HepG2 (cell line): ENCODE measurements around the gene PBOV1. TPM values are rescaled to one million over a fixed set of nuclear protein-coding genes. Genes with fewer than 3 reads are reported as not detected.

Experiments used
- ATAC-seq: fragments of 200-7000 bp; cut with Tn5 transposase; 3 replicates; pipeline ENCODE4 v1.9.1; 2020; ENCODE audit warnings: mild to moderate bottlenecking, moderate library complexity
- BruUV-seq: library from RNA; stranded (reverse); fragments of 400-500 nt; replicated peaks from 2 replicates; lab custom pipeline; 2021; lab: Mats Ljungman, UMichigan
- CTCF ChIA-PET: fragments of 300-600 bp; formaldehyde crosslinking; extraction: SDS; loops from one replicate; lab custom pipeline; 2021; ENCODE audit warnings: low total read pairs, inconsistent platforms, low intra/inter-chr PET ratio; lab: Yijun Ruan, JAX
- POLR2A ChIA-PET: fragments of 350-600 bp; sonication (Branson Sonifier 250); formaldehyde crosslinking; loops from one replicate; lab custom pipeline; 2020; ENCODE audit warnings: antibody characterized with exemption, inconsistent platforms; lab: Yijun Ruan, JAX
- DNase-seq: peaks from one replicate; pipeline ENCODE4 v3.0.0-alpha.2; 2015; ENCODE audit warnings: low spot score
- FAIRE-seq: peaks from 3 replicates; lab custom pipeline; 2011; peaks lifted over from hg19 to GRCh38; lab: Jason Lieb, UNC
- H2AFZ ChIP-seq: one replicate; pipeline ENCODE4 v1.6.1; 2011; ENCODE audit warnings: low read length, inconsistent platforms
- H3K27ac ChIP-seq: fragments of 300-600 bp; 3 replicates; pipeline ENCODE4 v1.8.0; 2011; ENCODE audit warnings: mixed run types, mild to moderate bottlenecking, mixed read lengths, low read length, inconsistent platforms; ENCODE audit not compliant: insufficient read depth; ENCODE audit errors: extremely low read length
- H3K27me3 ChIP-seq, 2 experiments: fragments of 200-600 bp in 1 of 2; 2 replicates in 1 of 2; 3 replicates in 1 of 2; pipeline versions ENCODE4 v1.6.0 to v1.8.0; 2011; ENCODE audit warnings: low read length in 2 of 2, mild to moderate bottlenecking in 2 of 2, moderate library complexity in 2 of 2, inconsistent platforms in 1 of 2; ENCODE audit not compliant: insufficient read depth in 2 of 2, control insufficient read depth in 1 of 2
- H3K36me3 ChIP-seq, 2 experiments: fragments of 200-600 bp in 1 of 2; replicated peaks in 1 of 2; 2 replicates in 1 of 2; 3 replicates in 1 of 2; pipeline versions ENCODE4 v1.5.1 to v1.8.0; 2011; ENCODE audit warnings: low read length in 2 of 2, inconsistent platforms in 1 of 2; ENCODE audit not compliant: insufficient read depth in 2 of 2, control insufficient read depth in 1 of 2
- H3K4me1 ChIP-seq: 2 replicates; pipeline ENCODE4 v1.5.1; 2012; ENCODE audit warnings: low read length, inconsistent platforms; ENCODE audit not compliant: insufficient read depth
- H3K4me2 ChIP-seq: 2 replicates; pipeline ENCODE4 v1.6.0; 2011; ENCODE audit warnings: low read depth, low read length, inconsistent platforms
- H3K4me3 ChIP-seq, 3 experiments: fragments of 200-600 bp in 1 of 3; sonication (generic), shearing (Covaris generic) in 1 of 3; replicated peaks in 1 of 3; 2 replicates each; pipeline ENCODE4 v1.5.1; 2011 to 2016; ENCODE audit warnings: low read length in 3 of 3, inconsistent platforms in 2 of 3, low read depth in 2 of 3, mild to moderate bottlenecking in 2 of 3, control low read depth in 1 of 3, mixed read lengths in 1 of 3; ENCODE audit not compliant: insufficient read depth in 1 of 3
- H3K79me2 ChIP-seq: one replicate; pipeline ENCODE4 v1.6.1; 2011; ENCODE audit warnings: low read length, inconsistent platforms; ENCODE audit not compliant: insufficient read depth
- H3K9ac ChIP-seq: 2 replicates; pipeline ENCODE4 v1.6.0; 2011; ENCODE audit warnings: mild to moderate bottlenecking, low read depth, low read length, inconsistent platforms; ENCODE audit not compliant: insufficient read depth
- H3K9me3 ChIP-seq: 2 replicates; pipeline ENCODE4 v1.5.1; 2012; ENCODE audit warnings: mild to moderate bottlenecking, low read length
- H4K20me1 ChIP-seq: 2 replicates; pipeline ENCODE4 v1.6.0; 2011; ENCODE audit warnings: inconsistent platforms, mild to moderate bottlenecking, low read length, moderate library complexity; ENCODE audit not compliant: insufficient read depth
- CENPBD1 ChIP-seq: sonication (generic); formaldehyde crosslinking; IDR thresholded peaks from 2 replicates; pipeline ENCODE4 v1.8.0; 2022; ENCODE audit warnings: missing genetic modification reagents, low read depth, mild to moderate bottlenecking, borderline replicate concordance
- FOXA3 ChIP-seq: IDR thresholded peaks from 2 replicates; pipeline ENCODE4 v1.6.1; 2016; ENCODE audit warnings: missing genetic modification reagents, missing compliant biosample characterization
- HNF4A ChIP-seq: sonication (generic); formaldehyde crosslinking; IDR thresholded peaks from 2 replicates; pipeline ENCODE4 v1.4.0; 2020; ENCODE audit warnings: missing genetic modification reagents
- NRL ChIP-seq: sonication (generic); formaldehyde crosslinking; IDR thresholded peaks from 2 replicates; pipeline ENCODE4 v1.5.0; 2020; ENCODE audit warnings: missing genetic modification reagents, mild to moderate bottlenecking, moderate library complexity, borderline replicate concordance
- PCBP2 ChIP-seq: fragments of 200-400 bp; formaldehyde crosslinking; optimal IDR thresholded peaks from 2 replicates; pipeline ENCODE3; 2018; ENCODE audit warnings: low read length, low read depth; ENCODE audit not compliant: poor library complexity, severe bottlenecking
- PLRG1 ChIP-seq: fragments of 450-650 bp; conservative IDR thresholded peaks from 2 replicates; pipeline ENCODE4 v1.6.1; 2016
- REPIN1 ChIP-seq: sonication (generic); formaldehyde crosslinking; IDR thresholded peaks from 2 replicates; pipeline ENCODE4 v1.8.0; 2022; ENCODE audit warnings: missing genetic modification reagents, low read depth, mild to moderate bottlenecking, borderline replicate concordance
- SRF ChIP-seq: IDR thresholded peaks from 2 replicates; pipeline ENCODE4 v1.6.1; 2011; ENCODE audit warnings: mild to moderate bottlenecking, low read depth, low read length, moderate library complexity
- TRIM24 ChIP-seq: sonication (generic); formaldehyde crosslinking; IDR thresholded peaks from 2 replicates; pipeline ENCODE4 v1.8.0; 2022; ENCODE audit warnings: mild to moderate bottlenecking, missing genetic modification reagents
- ZNF138 ChIP-seq: sonication (generic); formaldehyde crosslinking; IDR thresholded peaks from 2 replicates; pipeline ENCODE4 v1.5.0; 2020; ENCODE audit warnings: mild to moderate bottlenecking, low read depth, missing genetic modification reagents
- ZNF256 ChIP-seq: sonication (generic); formaldehyde crosslinking; conservative IDR thresholded peaks from 2 replicates; pipeline ENCODE4 v1.4.0; 2020; ENCODE audit warnings: missing genetic modification reagents
- ZNF264 ChIP-seq: sonication (generic); formaldehyde crosslinking; IDR thresholded peaks from 2 replicates; pipeline ENCODE4 v1.4.0; 2020; ENCODE audit warnings: missing genetic modification reagents
- ZNF337 ChIP-seq: sonication (generic); formaldehyde crosslinking; IDR thresholded peaks from 2 replicates; pipeline ENCODE4 v1.5.1; 2020; ENCODE audit warnings: missing genetic modification reagents, low read depth, mild to moderate bottlenecking, borderline replicate concordance
- ZNF562 ChIP-seq: sonication (generic); formaldehyde crosslinking; IDR thresholded peaks from 2 replicates; pipeline ENCODE4 v1.8.0; 2022; ENCODE audit warnings: missing genetic modification reagents, borderline replicate concordance
- ZNF576 ChIP-seq: sonication (generic); formaldehyde crosslinking; IDR thresholded peaks from 2 replicates; pipeline ENCODE4 v1.4.0; 2020; ENCODE audit warnings: mild to moderate bottlenecking, missing genetic modification reagents
- ZNF614 ChIP-seq: IDR thresholded peaks from 2 replicates; pipeline ENCODE4 v1.6.1; 2018; ENCODE audit warnings: missing biosample characterization, missing genetic modification reagents, inconsistent platforms, borderline replicate concordance
- ZNF644 ChIP-seq: IDR thresholded peaks from 2 replicates; pipeline ENCODE4 v1.6.1; 2016; ENCODE audit warnings: low read depth
- ZNF737 ChIP-seq: sonication (generic); formaldehyde crosslinking; IDR thresholded peaks from 2 replicates; pipeline ENCODE4 v1.5.0; 2020; ENCODE audit warnings: missing genetic modification reagents, mild to moderate bottlenecking, borderline replicate concordance
- WGBS: methylation state at CpG from one replicate; pipeline ENCODE4 v1.1.6; 2017; ENCODE audit warnings: low lambda C conversion rate; 5-methylcytosine and 5-hydroxymethylcytosine counted together
- in situ Hi-C: cut with HindIII; loops from 2 replicates; pipeline ENCODE4 v1.10.0; 2017; ENCODE audit warnings: low pct_unique_long_range_greater_than_20kb; ENCODE audit not compliant: extremely low pct_ligation_motif_present
- intact Hi-C: fragments of 100-400 bp; cut with micrococcal nuclease; formaldehyde crosslinking; loops from one replicate; pipeline ENCODE4 v1.10.0; 2022; ENCODE audit not compliant: unreplicated experiment
- polyA plus RNA-seq, 8 experiments: library from polyadenylated mRNA; depleted of rRNA in 3 of 8; stranded (reverse) in 7 of 8; unstranded in 1 of 8; fragments of >200 nt; fragmentation: Illumina TruSeq in 4 of 8; extraction: Trizol in 4 of 8; gene quantifications; 2 replicates each; pipeline versions ENCODE4 v1.2.1 to v1.2.3, GENCODE V29; 2011 to 2016; ENCODE audit warnings: low read depth in 4 of 8, missing spikeins in 1 of 8, mixed read lengths in 1 of 8; ENCODE audit not compliant: insufficient read depth in 1 of 8
- total RNA-seq, 5 experiments: library from RNA; depleted of rRNA; stranded (reverse); fragments of >200 nt; fragmentation: Illumina TruSeq; extraction: Trizol; gene quantifications; 2 replicates each; pipeline ENCODE4 v1.2.3, GENCODE V29; 2016; ENCODE audit warnings: low read depth in 1 of 5

PBOV1 gene
- total and polyA plus RNA-seq, 2 of the 13 experiments (the other 11 are each of a cell fraction or from before 2014, with no cell fraction given): not detected

GRCh38 chr6:138176652-138177232 lies 41.5 kb downstream of the PBOV1 start:
- no peak overlapping the region for H3K9ac ChIP-seq
- H3K27me3 ChIP-seq: no peaks in the 10 kb centered on the region
- H2AFZ ChIP-seq: no peak overlapping the region
- peaks cover 7% of the 10 kb centered on the region; the same call in 1 of the 2 replicates for H3K4me1 ChIP-seq
- no peaks in the 10 kb centered on the region for H3K79me2 ChIP-seq
- no peak overlapping the region for H3K27ac ChIP-seq
- POLR2A ChIA-PET: no interaction called here
- no peaks in the 10 kb centered on the region for H4K20me1 ChIP-seq
- 60% methylated on average over 2 of the region's 2 CpGs for WGBS
- H3K4me2 ChIP-seq: no peak overlapping the region
- H3K36me3 ChIP-seq: no peaks in the 10 kb centered on the region
- no peak for FAIRE-seq
- peaks cover 20% of the 10 kb centered on the region for H3K9me3 ChIP-seq
- intact Hi-C loops: no loop called here
- no peak for TF ChIP-seq REPIN1 (CRISPR knock-in tag)
- TF ChIP-seq ZNF337 (CRISPR knock-in tag): peak; percentile 96; the same call in 1 of the 2 replicates
- TF ChIP-seq, all 625 proteins: peak for 1
- ATAC-seq (no peak), DNase-seq (no peak)
- in situ Hi-C loops: no loop called here
- CTCF ChIA-PET: no interaction called here
- H3K4me3 ChIP-seq: no peak overlapping the region
- BruUV-seq: no TSS peak

- peaks cover 7% of the 10 kb centered on the region; the same call in 1 of the 2 replicates for H3K4me1 ChIP-seq
- peaks cover 20% of the 10 kb centered on the region for H3K9me3 ChIP-seq
- no peak overlapping the region for H2AFZ ChIP-seq
- H3K4me2 ChIP-seq: no peak overlapping the region
- no peaks in the 10 kb centered on the region for H3K27me3 ChIP-seq
- H3K79me2 ChIP-seq: no peaks in the 10 kb centered on the region
- in situ Hi-C loops (no loop called here), intact Hi-C loops (no loop called here)
- no peak overlapping the region for H3K9ac ChIP-seq
- no TSS peak for BruUV-seq
- H3K27ac ChIP-seq: no peak overlapping the region
- TF ChIP-seq ZNF138 (CRISPR knock-in tag) (no peak), PLRG1 (no peak), ZNF576 (CRISPR knock-in tag) (no peak), TRIM24 (no peak), ZNF256 (CRISPR knock-in tag) (no peak), FOXA3 (CRISPR knock-in tag) (peak; percentile 35; the same call in 1 of the 2 replicates), HNF4A (CRISPR knock-in tag) (peak; percentile 70), PCBP2 (no peak), ZNF562 (CRISPR knock-in tag) (no peak), NRL (CRISPR knock-in tag) (no peak), ZNF737 (CRISPR knock-in tag) (no peak), ZNF264 (CRISPR knock-in tag) (no peak), CENPBD1 (no peak), SRF (no peak), ZNF614 (CRISPR knock-in tag) (peak; percentile 92), ZNF644 (CRISPR knock-in tag) (0 out of 2 replicates have a peak, but pooled peaks have one; percentile 38)
- TF ChIP-seq, all 625 proteins: peak for 4
- ChIA-PET CTCF (no interaction called here), POLR2A (no interaction called here)
- Histone ChIP-seq H4K20me1 (no peaks in the 10 kb centered on the region), H3K4me3 (no peak overlapping the region), H3K36me3 (no peaks in the 10 kb centered on the region)
- WGBS: 13% methylated on average over 2 of the region's 2 CpGs
- ATAC-seq (no peak), DNase-seq (no peak), FAIRE-seq (no peak)
Observed at GRCh38 chr6:138175596-138175995, 42.7 kb downstream of the PBOV1 start.
